Naive thymus-derived CD4-positive, alpha-beta T cell (primary cell): ENCODE measurements around the gene CDK4. TPM values are rescaled to one million over a fixed set of nuclear protein-coding genes. Genes with fewer than 3 reads are reported as not detected.

Experiments
- ATAC-seq: fragments of 150-1000 bp; cut with Tn5 transposase; 2 replicates; pipeline ENCODE4 v1.10.0; 2021; ENCODE audit warnings: mild to moderate bottlenecking, moderate library complexity
- CTCF ChIA-PET: fragments of 350-600 bp; sonication (Branson Sonifier 250); formaldehyde crosslinking; loops from one replicate; lab custom pipeline; 2021; ENCODE audit warnings: antibody characterized with exemption; lab: Charles Lee
- POLR2A ChIA-PET: fragments of 350-600 bp; sonication (Branson Sonifier 250); formaldehyde crosslinking; loops from one replicate; lab custom pipeline; 2021; ENCODE audit warnings: antibody characterized with exemption, inconsistent platforms; lab: Charles Lee
- DNase-seq, 9 donors: peaks; one replicate each; pipeline versions ENCODE4 v3.0.0 to v3.0.0-alpha.2; 2020 to 2022; ENCODE audit warnings: mixed read lengths in 1 of 9
- H3K27ac ChIP-seq: one replicate; pipeline ENCODE4 v1.7.0; 2013; ENCODE audit warnings: mild to moderate bottlenecking, low read depth, low read length, moderate library complexity
- H3K27me3 ChIP-seq, 2 donors: one replicate each; pipeline ENCODE4 v1.7.0; 2013; ENCODE audit warnings: low read length in 2 of 2, mild to moderate bottlenecking in 2 of 2, moderate library complexity in 2 of 2; ENCODE audit not compliant: control insufficient read depth in 2 of 2, insufficient read depth in 2 of 2
- H3K36me3 ChIP-seq, 3 experiments: 1 replicate in 2 of 3; 2 replicates in 1 of 3; pipeline ENCODE4 v1.7.0; 2013; ENCODE audit warnings: low read length in 3 of 3, mild to moderate bottlenecking in 3 of 3, moderate library complexity in 1 of 3; ENCODE audit not compliant: insufficient read depth in 3 of 3, control insufficient read depth in 2 of 3
- H3K4me1 ChIP-seq, 2 donors: one replicate each; pipeline ENCODE4 v1.7.0; 2013; ENCODE audit warnings: low read length in 2 of 2, mild to moderate bottlenecking in 2 of 2, moderate library complexity in 1 of 2; ENCODE audit not compliant: control insufficient read depth in 2 of 2, insufficient read depth in 2 of 2
- H3K4me3 ChIP-seq: 2 replicates; pipeline ENCODE4 v1.7.0; 2013; ENCODE audit warnings: mild to moderate bottlenecking, low read length
- H3K9me3 ChIP-seq, 3 experiments: 1 replicate in 2 of 3; 2 replicates in 1 of 3; pipeline ENCODE4 v1.7.0; 2013; ENCODE audit warnings: low read length in 3 of 3; ENCODE audit not compliant: control insufficient read depth in 2 of 3
- H3K27ac Mint-ChIP-seq, 9 donors: one replicate each; pipeline ENCODE4 v1.8.0; 2020 to 2022; ENCODE audit warnings: mixed read lengths in 9 of 9, mild to moderate bottlenecking in 8 of 9, moderate library complexity in 5 of 9, inconsistent platforms in 2 of 9
- H3K27me3 Mint-ChIP-seq, 5 donors: one replicate each; pipeline ENCODE4 v1.8.0; 2021 to 2022; ENCODE audit warnings: mixed read lengths in 5 of 5, mild to moderate bottlenecking in 1 of 5
- H3K36me3 Mint-ChIP-seq, 5 donors: one replicate each; pipeline ENCODE4 v1.8.0; 2020 to 2022; ENCODE audit warnings: mixed read lengths in 5 of 5, mild to moderate bottlenecking in 3 of 5, inconsistent platforms in 1 of 5
- H3K4me1 Mint-ChIP-seq, 7 donors: one replicate each; pipeline ENCODE4 v1.8.0; 2020 to 2022; ENCODE audit warnings: mixed read lengths in 7 of 7, mild to moderate bottlenecking in 3 of 7, inconsistent platforms in 1 of 7
- H3K4me3 Mint-ChIP-seq, 10 donors: one replicate each; pipeline ENCODE4 v1.8.0; 2020 to 2022; ENCODE audit warnings: mild to moderate bottlenecking in 10 of 10, mixed read lengths in 10 of 10, moderate library complexity in 6 of 10, inconsistent platforms in 2 of 10
- H3K9me3 Mint-ChIP-seq, 11 donors: one replicate each; pipeline ENCODE4 v1.8.0; 2020 to 2022; ENCODE audit warnings: mixed read lengths in 11 of 11, mild to moderate bottlenecking in 4 of 11, inconsistent platforms in 1 of 11, moderate library complexity in 1 of 11
- intact Hi-C, 2 donors: fragments of 100-400 bp; cut with micrococcal nuclease; formaldehyde crosslinking; loops; one replicate each; pipeline ENCODE4 v1.15.1; 2023
- polyA plus RNA-seq, 2 donors: library from polyadenylated mRNA; unstranded; fragments of 300-500 nt; fragmentation: Illumina TruSeq; gene quantifications; one replicate each; pipeline ENCODE4 v1.2.3, GENCODE V29; 2021
- total RNA-seq, 6 experiments: library from RNA in 5 of 6; stranded (reverse) in 5 of 6; gene quantifications; 1 replicate in 5 of 6; 2 replicates in 1 of 6; pipeline ENCODE4 v1.2.3 and lab custom pipeline; 2021 to 2026

CDK4 gene
- total and polyA plus RNA-seq, 7 experiments from 2014 or later = 23.8 to 108 (median 49.5) TPM

- H3K4me1 Mint-ChIP-seq = peaks cover 13 to 28% (median 17%) of the 10 kb centered on the region in 7 donors
- peaks cover 0 to 1% (median 0%) of the 10 kb centered on the region in 11 donors for H3K9me3 Mint-ChIP-seq
- H3K36me3 ChIP-seq = peaks cover 14 to 57% (median 32%) of the 10 kb centered on the region in 3 experiments
- H3K4me1 ChIP-seq = no peaks in the 10 kb centered on the region
- H3K27ac Mint-ChIP-seq = peak overlapping the region in 3 of 9 donors; percentile 26 to 67 (median 67)
- intact Hi-C loops = loop anchor here in 1 of 2 donors (2.0 kb wide), 1 partner anchor 14 kb away; no protein-coding TSS in a partner anchor
- DNase-seq (peak in 2 of 9 donors; percentile 11 to 32), ATAC-seq (peak; percentile 69)
- H3K27me3 ChIP-seq = no peaks in the 10 kb centered on the region
- CTCF ChIA-PET = no interaction called here
- H3K9me3 ChIP-seq = no peaks in the 10 kb centered on the region
- no peak overlapping the region for H3K4me3 ChIP-seq
- peak overlapping the region in 2 of 10 donors; percentile 29 to 58 for H3K4me3 Mint-ChIP-seq
- peaks cover under 1 to 36% (median 16%) of the 10 kb centered on the region in 5 donors for H3K36me3 Mint-ChIP-seq
- H3K27ac ChIP-seq = peak overlapping the region; percentile 21
- H3K27me3 Mint-ChIP-seq = no peaks in the 10 kb centered on the region
- POLR2A ChIA-PET = interaction anchor here (0.8 kb wide), 1 partner anchor 13 kb away, joined by 3 read pairs; no protein-coding TSS in a partner anchor
Measured at GRCh38 chr12:57726151-57726883, 25.8 kb downstream of the CDK4 start.

GRCh38 chr12:57725851-57726150, 26.3 kb downstream of the CDK4 start:
- peak overlapping the region; percentile 21 for H3K27ac ChIP-seq
- H3K27me3 ChIP-seq = no peaks in the 10 kb centered on the region
- no peaks in the 10 kb centered on the region for H3K4me1 ChIP-seq
- Mint-ChIP-seq H3K4me1 (peaks cover 13 to 28% (median 17%) of the 10 kb centered on the region in 7 donors), H3K36me3 (peaks cover 0 to 31% (median 18%) of the 10 kb centered on the region in 5 donors), H3K9me3 (peaks cover 0 to 1% (median 0%) of the 10 kb centered on the region in 11 donors), H3K27ac (peak overlapping the region in 1 of 9 donors; percentile 38), H3K4me3 (no peak overlapping the region), H3K27me3 (no peaks in the 10 kb centered on the region)
- H3K4me3 ChIP-seq = no peak overlapping the region
- POLR2A ChIA-PET = interaction anchor here (0.8 kb wide), 1 partner anchor 13 kb away, joined by 3 read pairs; no protein-coding TSS in a partner anchor
- CTCF ChIA-PET = no interaction called here
- peaks cover 8 to 57% (median 27%) of the 10 kb centered on the region in 3 experiments for H3K36me3 ChIP-seq
- DNase-seq (no peak), ATAC-seq (no peak)
- intact Hi-C loops = loop anchor here in 1 of 2 donors (2.0 kb wide), 1 partner anchor 15 kb away; no protein-coding TSS in a partner anchor
- no peaks in the 10 kb centered on the region for H3K9me3 ChIP-seq

DNA sequence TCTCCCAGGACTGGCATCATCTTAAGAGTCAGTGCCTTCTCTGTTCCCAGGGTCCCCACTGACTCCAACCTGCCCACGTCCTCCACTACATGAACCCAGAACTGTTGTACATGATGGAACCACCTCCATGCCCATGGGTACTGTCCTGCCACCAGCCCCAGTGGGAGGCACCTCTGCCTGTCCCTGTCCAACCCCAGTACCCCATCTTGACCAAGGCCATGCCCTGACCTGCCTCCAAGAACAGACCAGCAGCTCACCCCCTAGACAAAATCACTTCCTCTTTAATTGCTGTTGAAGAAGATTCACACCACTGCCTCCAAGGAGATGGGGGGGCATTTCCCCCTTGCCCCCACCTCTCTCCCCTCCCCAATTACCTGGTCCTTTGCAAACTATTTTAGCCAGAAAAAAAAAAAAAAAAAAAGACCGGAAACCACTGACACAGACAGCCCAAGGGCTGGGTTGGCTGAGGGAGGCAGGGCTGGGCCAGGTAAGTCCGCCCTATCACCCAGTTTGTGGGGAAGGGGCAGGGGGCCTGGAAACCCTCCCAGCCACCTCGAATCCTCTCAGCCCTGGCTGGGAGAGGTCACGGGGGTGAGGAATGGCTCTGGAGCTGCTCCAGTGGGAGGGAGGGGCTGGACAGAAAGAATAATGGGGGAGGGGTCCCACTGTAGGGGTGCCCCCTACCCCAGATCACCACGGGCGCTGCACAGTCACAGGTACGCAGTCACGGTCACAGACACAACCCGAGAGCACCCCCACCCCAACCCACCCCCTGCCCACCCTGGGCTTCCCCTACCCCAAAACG, 27.0 kb downstream of the CDK4 start:
- H3K27ac Mint-ChIP-seq = peak overlapping the region; percentile 30 to 92 (median 76)
- no peaks in the 10 kb centered on the region for H3K9me3 ChIP-seq
- H3K27ac ChIP-seq = peak overlapping the region; percentile 3
- no peak overlapping the region for H3K4me3 ChIP-seq
- H3K27me3 Mint-ChIP-seq = no peaks in the 10 kb centered on the region
- no peaks in the 10 kb centered on the region for H3K27me3 ChIP-seq
- POLR2A ChIA-PET = interaction anchor here (0.7 to 0.8 kb wide), 2 partner anchors 10 to 1542 kb away, joined by 4 to 14 read pairs; no protein-coding TSS in a partner anchor
- no peaks in the 10 kb centered on the region for H3K4me1 ChIP-seq
- peaks cover 2 to 57% (median 21%) of the 10 kb centered on the region in 3 experiments for H3K36me3 ChIP-seq
- H3K9me3 Mint-ChIP-seq = peaks cover 0 to 1% (median 0%) of the 10 kb centered on the region in 11 donors
- no peak for ATAC-seq
- intact Hi-C loops = loop anchor here in 1 of 2 donors (1.0 kb wide), 1 partner anchor 16 kb away; no protein-coding TSS in a partner anchor
- peaks cover 0 to 24% (median 17%) of the 10 kb centered on the region in 5 donors for H3K36me3 Mint-ChIP-seq
- DNase-seq = peak in 1 of 9 donors; percentile 18
- H3K4me3 Mint-ChIP-seq = no peak overlapping the region
- H3K4me1 Mint-ChIP-seq = peaks cover 13 to 28% (median 17%) of the 10 kb centered on the region in 7 donors
- CTCF ChIA-PET = no interaction called here

- Mint-ChIP-seq H3K27ac (peak overlapping the region; percentile 60 to 92 (median 76)), H3K4me1 (peaks cover 13 to 30% (median 17%) of the 10 kb centered on the region in 7 donors), H3K4me3 (no peak overlapping the region), H3K36me3 (peaks cover 5 to 24% (median 18%) of the 10 kb centered on the region in 5 donors), H3K9me3 (peaks cover 0 to 1% (median 0%) of the 10 kb centered on the region in 11 donors), H3K27me3 (no peaks in the 10 kb centered on the region)
- ChIA-PET POLR2A (interaction anchor here (0.7 to 2.7 kb wide), 4 partner anchors 11 to 1541 kb away, joined by 3 to 14 read pairs (median 7); no protein-coding TSS in a partner anchor), CTCF (interaction anchor here (0.7 kb wide), 1 partner anchor 131 kb away, joined by 3 read pairs; no protein-coding TSS in a partner anchor)
- Histone ChIP-seq H3K27ac (peak overlapping the region; percentile 3), H3K9me3 (no peaks in the 10 kb centered on the region), H3K27me3 (no peaks in the 10 kb centered on the region), H3K4me3 (no peak overlapping the region), H3K36me3 (peaks cover 0 to 57% (median 15%) of the 10 kb centered on the region in 3 experiments), H3K4me1 (no peaks in the 10 kb centered on the region)
- ATAC-seq (no peak), DNase-seq (no peak)
- intact Hi-C loops = loop anchor here in 1 of 2 donors (1.0 kb wide), 1 partner anchor 17 kb away; no protein-coding TSS in a partner anchor
Measured at GRCh38 chr12:57724003-57724935, 27.8 kb downstream of the CDK4 start.

GRCh38 chr12:57723630-57723962, 28.5 kb downstream of the CDK4 start:
- H3K4me1 Mint-ChIP-seq = peaks cover 13 to 30% (median 18%) of the 10 kb centered on the region in 7 donors
- Histone ChIP-seq H3K36me3 (peaks cover under 1 to 60% (median 14%) of the 10 kb centered on the region in 3 experiments), H3K27ac (no peak overlapping the region), H3K27me3 (no peaks in the 10 kb centered on the region), H3K9me3 (no peaks in the 10 kb centered on the region), H3K4me3 (no peak overlapping the region), H3K4me1 (no peaks in the 10 kb centered on the region)
- H3K27ac Mint-ChIP-seq = peak overlapping the region in 8 of 9 donors; percentile 14 to 91 (median 59)
- peaks cover 0 to 1% (median 0%) of the 10 kb centered on the region in 11 donors for H3K9me3 Mint-ChIP-seq
- H3K4me3 Mint-ChIP-seq = no peak overlapping the region
- ChIA-PET POLR2A (interaction anchor here (1.0 to 2.7 kb wide), 4 partner anchors 8 to 18 kb away, joined by 3 to 10 read pairs (median 4); no protein-coding TSS in a partner anchor), CTCF (interaction anchor here (0.7 kb wide), 1 partner anchor 131 kb away, joined by 3 read pairs; no protein-coding TSS in a partner anchor)
- DNase-seq (no peak), ATAC-seq (no peak)
- H3K27me3 Mint-ChIP-seq = no peaks in the 10 kb centered on the region
- intact Hi-C loops = no loop called here
- H3K36me3 Mint-ChIP-seq = peaks cover 7 to 26% (median 20%) of the 10 kb centered on the region in 5 donors
